Activated T-cell treated with anti-CD3 and anti-CD28 coated beads, Interleukin-2, amount 50 U/mL, for 48 hours (primary cell): ENCODE results near the gene LNX1.
"Not testable (repeated sequence)": the region's sequence is repeated elsewhere in the genome, so short reads cannot be mapped to it uniquely, and the experiment has no call there.

Experiments used
- DNase-seq, 2 experiments: peaks; one replicate each; pipeline ENCODE4 v3.0.0-alpha.2; 2020

The LNX1 gene

GRCh38 chr4:53453385-53453784 is 137.9 kb downstream of the LNX1 start:
- no peak for DNase-seq

- no peak for DNase-seq
These were observed 140.5 kb downstream of the LNX1 start for GRCh38 chr4:53450773-53451172.

- DNase-seq, result no peak
These were observed 146.3 kb downstream of the LNX1 start for GRCh38 chr4:53444954-53445353.

GRCh38 chr4:53441564-53441963 is 149.7 kb downstream of the LNX1 start:
- DNase-seq, result no peak

- DNase-seq, result no peak
These were observed 155.0 kb downstream of the LNX1 start for GRCh38 chr4:53436251-53436650.

- no peak for DNase-seq
These were observed 158.5 kb downstream of the LNX1 start for GRCh38 chr4:53432528-53433424.

- no peak for DNase-seq
These were observed 160.2 kb downstream of the LNX1 start for GRCh38 chr4:53431052-53431451.

- no peak for DNase-seq
These were observed 163.9 kb downstream of the LNX1 start for GRCh38 chr4:53427366-53427765.

GRCh38 chr4:53424280-53424679 is 167.0 kb downstream of the LNX1 start:
- no peak for DNase-seq

GRCh38 chr4:53422367-53422766 is 168.9 kb downstream of the LNX1 start:
- no peak for DNase-seq

GRCh38 chr4:53421791-53422190 is 169.5 kb downstream of the LNX1 start:
- no peak for DNase-seq

GRCh38 chr4:53419208-53419607 is 172.1 kb downstream of the LNX1 start:
- DNase-seq, result no peak

- not testable (repeated sequence) for DNase-seq
These were observed 181.8 kb downstream of the LNX1 start for GRCh38 chr4:53409479-53409878.
